HFFc6 (cell line): ENCODE measurements around the gene COMMD8. TPM values are rescaled to one million over a fixed set of nuclear protein-coding genes. Genes with fewer than 3 reads are reported as not detected.
A peak's percentile ranks its signal among the peaks of the same experiment; 100 is the strongest.

ENCODE experiments used
- DNase-seq: peaks from one replicate; pipeline ENCODE4 v3.0.0-alpha.2; 2018
- H3K27ac Mint-ChIP-seq: 2 replicates; pipeline ENCODE4 v1.8.0; 2020; ENCODE audit warnings: mild to moderate bottlenecking, mixed read lengths
- H3K27me3 Mint-ChIP-seq: 2 replicates; pipeline ENCODE4 v1.8.0; 2021; ENCODE audit warnings: mild to moderate bottlenecking, moderate library complexity, mixed read lengths; ENCODE audit not compliant: insufficient read depth
- H3K36me3 Mint-ChIP-seq: 2 replicates; pipeline ENCODE4 v1.8.0; 2021; ENCODE audit warnings: low read depth, mixed read lengths
- H3K4me1 Mint-ChIP-seq: 2 replicates; pipeline ENCODE4 v1.8.0; 2020; ENCODE audit warnings: low read depth, mixed read lengths
- H3K4me3 Mint-ChIP-seq: 2 replicates; pipeline ENCODE4 v1.8.0; 2020; ENCODE audit warnings: mild to moderate bottlenecking, moderate library complexity, mixed read lengths
- H3K9me3 Mint-ChIP-seq: 2 replicates; pipeline ENCODE4 v1.8.0; 2020; ENCODE audit warnings: mild to moderate bottlenecking, mixed read lengths
- CTCF ChIP-seq: fragments of 200-600 bp; sonication (generic); IDR thresholded peaks from 2 replicates; pipeline ENCODE4 v1.5.0; 2021; ENCODE audit warnings: antibody characterized with exemption, mild to moderate bottlenecking
- total RNA-seq, 6 experiments: library from RNA; stranded (reverse); fragmentation: NEBNext Ultra II Directional; extraction: Animal tissue kit (Norgen Biotek cat#: 25700); gene quantifications; 2 replicates in 1 of 6; 3 replicates in 5 of 6; pipeline ENCODE4 v1.2.3, GENCODE V29; 2021

Gene COMMD8
- total RNA-seq, 6 experiments from 2014 or later = 35.4 to 40.4 (median 36.9) TPM

- no peaks in the 10 kb centered on the region for H3K9me3 Mint-ChIP-seq
- H3K4me1 Mint-ChIP-seq = peaks cover 49% of the 10 kb centered on the region
- no peak overlapping the region for H3K4me3 Mint-ChIP-seq
- no peak for DNase-seq
- no peak overlapping the region for H3K27ac Mint-ChIP-seq
- H3K36me3 Mint-ChIP-seq = no peaks in the 10 kb centered on the region
- no peaks in the 10 kb centered on the region; the same call in 1 of the 2 replicates for H3K27me3 Mint-ChIP-seq
- no peak for TF ChIP-seq CTCF
These were observed 9.7 kb upstream of the COMMD8 start for GRCh38 chr4:47473141-47473750.

GRCh38 chr4:47471591-47471990, 8.1 kb upstream of the COMMD8 start:
- Mint-ChIP-seq H3K4me1 (peaks cover 49% of the 10 kb centered on the region), H3K27me3 (no peaks in the 10 kb centered on the region), H3K4me3 (no peak overlapping the region), H3K27ac (no peak overlapping the region), H3K9me3 (no peaks in the 10 kb centered on the region), H3K36me3 (no peaks in the 10 kb centered on the region)
- TF ChIP-seq CTCF = no peak
- no peak for DNase-seq

GRCh38 chr4:47471064-47471463, 7.6 kb upstream of the COMMD8 start:
- Mint-ChIP-seq H3K27me3 (no peaks in the 10 kb centered on the region), H3K27ac (no peak overlapping the region), H3K36me3 (no peaks in the 10 kb centered on the region), H3K4me3 (no peak overlapping the region), H3K4me1 (peaks cover 49% of the 10 kb centered on the region), H3K9me3 (no peaks in the 10 kb centered on the region)
- TF ChIP-seq CTCF = peak; percentile 39
- no peak for DNase-seq

- H3K4me1 Mint-ChIP-seq = peaks cover 49% of the 10 kb centered on the region
- peak overlapping the region; percentile 58 for H3K4me3 Mint-ChIP-seq
- no peaks in the 10 kb centered on the region for H3K27me3 Mint-ChIP-seq
- H3K9me3 Mint-ChIP-seq = no peaks in the 10 kb centered on the region
- no peak for TF ChIP-seq CTCF
- H3K27ac Mint-ChIP-seq = peak overlapping the region; percentile 75; the same call in 1 of the 2 replicates
- H3K36me3 Mint-ChIP-seq = no peaks in the 10 kb centered on the region
- peak; percentile 74 for DNase-seq
These were observed 6.4 kb upstream of the COMMD8 start for GRCh38 chr4:47469951-47470350.

GRCh38 chr4:47468706-47469365, 5.3 kb upstream of the COMMD8 start:
- H3K4me1 Mint-ChIP-seq = peaks cover 51% of the 10 kb centered on the region
- peak overlapping the region; percentile 15; the same call in 1 of the 2 replicates for H3K27ac Mint-ChIP-seq
- no peaks in the 10 kb centered on the region for H3K9me3 Mint-ChIP-seq
- H3K36me3 Mint-ChIP-seq = no peaks in the 10 kb centered on the region
- no peak for TF ChIP-seq CTCF
- H3K4me3 Mint-ChIP-seq = no peak overlapping the region; the same call in 1 of the 2 replicates
- no peaks in the 10 kb centered on the region for H3K27me3 Mint-ChIP-seq
- DNase-seq = peak; percentile 14
